Body of pancreas (tissue), 4 donors: ENCODE results near the gene ACSF3. TPM values are rescaled to one million over a fixed set of nuclear protein-coding genes. Genes with fewer than 3 reads are reported as not detected.

Source experiments
- ATAC-seq: fragments of 150-250 bp; one replicate; pipeline ENCODE4 v1.9.1; 2016
- DNase-seq, 4 donors: peaks; one replicate each; pipeline ENCODE4 v3.0.0-alpha.2; 2019
- H3K27ac ChIP-seq, 4 donors: fragments of 200-600 bp; sonication (generic); 1 replicate in 3 of 4; 2 replicates in 1 of 4; pipeline versions ENCODE4 v1.5.1 to v1.6.1; 2016 to 2019; ENCODE audit warnings: mild to moderate bottlenecking in 1 of 4, mixed read lengths in 1 of 4, moderate library complexity in 1 of 4
- H3K27me3 ChIP-seq, 2 donors: fragments of 200-600 bp; sonication (generic); one replicate each; pipeline ENCODE4 v1.6.0; 2016; ENCODE audit warnings: mild to moderate bottlenecking in 1 of 2
- H3K36me3 ChIP-seq, 2 donors: fragments of 200-600 bp; sonication (generic); replicated peaks in 1 of 2; 2 replicates each; pipeline ENCODE4 v1.5.1; 2016; ENCODE audit warnings: low read depth in 2 of 2; ENCODE audit not compliant: insufficient read depth in 1 of 2
- H3K4me1 ChIP-seq: fragments of 200-600 bp; sonication (generic); one replicate; pipeline ENCODE4 v1.6.0; 2016
- H3K4me3 ChIP-seq, 2 donors: fragments of 200-600 bp; sonication (generic); 1 replicate in 1 of 2; 2 replicates in 1 of 2; pipeline ENCODE4 v1.5.1; 2016 to 2019
- H3K9me3 ChIP-seq, 3 donors: fragments of 200-600 bp; sonication (generic); 1 replicate in 2 of 3; 2 replicates in 1 of 3; pipeline ENCODE4 v1.5.1; 2016
- POLR2A ChIP-seq, 3 donors: fragments of 450-650 bp; IDR thresholded peaks; one replicate each; pipeline ENCODE4 v1.6.1; 2016; ENCODE audit warnings: antibody characterized with exemption in 3 of 3, mild to moderate bottlenecking in 2 of 3
- WGBS, 2 donors: methylation state at CpG; one replicate each; pipeline ENCODE4 v1.1.5; 2017; 5-methylcytosine and 5-hydroxymethylcytosine counted together
- intact Hi-C: fragments of 100-400 bp; cut with DNase I; formaldehyde crosslinking; loops from one replicate; pipeline ENCODE4 v1.15.1; 2023
- total RNA-seq, 2 donors: library from RNA; depleted of rRNA; stranded (reverse); fragments of >200 nt; gene quantifications; one replicate each; pipeline ENCODE4 v1.1.0, GENCODE V29; 2016
- TF ChIP-seq, protein P1 (sequence below), 7 experiments: fragments of 450-650 bp in 4 of 7; fragments of 200-600 bp in 3 of 7; sonication (generic) in 3 of 7; IDR thresholded peaks; one replicate each; pipeline ENCODE4 v1.5.1; 2016 to 2019; ENCODE audit warnings: antibody characterized with exemption in 7 of 7

ACSF3 gene
- total RNA-seq, 2 donors from 2014 or later = 22.1 to 48.8 TPM

DNA sequence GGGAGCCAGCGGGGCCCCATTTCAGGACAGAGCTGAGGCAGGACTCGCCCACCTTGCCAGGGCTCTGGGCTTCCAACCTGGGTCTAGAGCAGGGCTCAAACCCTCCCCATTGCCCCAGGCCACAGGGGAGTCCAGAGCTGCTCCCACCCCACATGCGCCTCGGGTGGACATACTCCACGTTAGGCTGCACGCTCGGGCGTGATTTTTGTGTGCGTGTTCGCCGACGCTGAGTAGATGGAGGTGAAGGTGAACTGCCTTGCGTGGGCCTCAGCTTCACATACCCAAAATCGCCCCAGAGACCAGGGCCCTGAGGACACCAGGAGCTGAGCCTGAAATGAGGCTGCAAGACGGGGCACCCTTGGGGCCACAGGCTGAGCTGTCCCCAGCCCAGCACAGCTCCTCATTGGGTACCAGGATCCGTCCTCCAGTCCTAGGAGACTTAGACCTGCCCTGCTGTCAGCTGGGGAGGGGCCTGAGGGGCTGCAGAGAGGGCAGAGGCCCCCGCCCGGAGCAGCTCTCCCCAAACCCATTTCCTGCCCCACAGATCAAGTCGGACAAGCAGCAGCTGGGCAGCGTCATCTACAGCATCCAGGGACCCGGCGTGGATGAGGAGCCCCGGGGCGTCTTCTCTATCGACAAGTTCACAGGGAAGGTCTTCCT, 86.1 kb downstream of the ACSF3 start:
- 76 to 86% methylated on average over 15 to 23 of the region's 25 CpGs for WGBS, 2 donors
- intact Hi-C loops = no loop called here
- H3K27me3 ChIP-seq = no peaks in the 10 kb centered on the region
- no peak for ATAC-seq
- no peaks in the 10 kb centered on the region for H3K4me1 ChIP-seq
- H3K4me3 ChIP-seq = no peak overlapping the region
- H3K36me3 ChIP-seq = no peaks in the 10 kb centered on the region
- TF ChIP-seq, protein P1, sequence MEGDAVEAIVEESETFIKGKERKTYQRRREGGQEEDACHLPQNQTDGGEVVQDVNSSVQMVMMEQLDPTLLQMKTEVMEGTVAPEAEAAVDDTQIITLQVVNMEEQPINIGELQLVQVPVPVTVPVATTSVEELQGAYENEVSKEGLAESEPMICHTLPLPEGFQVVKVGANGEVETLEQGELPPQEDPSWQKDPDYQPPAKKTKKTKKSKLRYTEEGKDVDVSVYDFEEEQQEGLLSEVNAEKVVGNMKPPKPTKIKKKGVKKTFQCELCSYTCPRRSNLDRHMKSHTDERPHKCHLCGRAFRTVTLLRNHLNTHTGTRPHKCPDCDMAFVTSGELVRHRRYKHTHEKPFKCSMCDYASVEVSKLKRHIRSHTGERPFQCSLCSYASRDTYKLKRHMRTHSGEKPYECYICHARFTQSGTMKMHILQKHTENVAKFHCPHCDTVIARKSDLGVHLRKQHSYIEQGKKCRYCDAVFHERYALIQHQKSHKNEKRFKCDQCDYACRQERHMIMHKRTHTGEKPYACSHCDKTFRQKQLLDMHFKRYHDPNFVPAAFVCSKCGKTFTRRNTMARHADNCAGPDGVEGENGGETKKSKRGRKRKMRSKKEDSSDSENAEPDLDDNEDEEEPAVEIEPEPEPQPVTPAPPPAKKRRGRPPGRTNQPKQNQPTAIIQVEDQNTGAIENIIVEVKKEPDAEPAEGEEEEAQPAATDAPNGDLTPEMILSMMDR (IDR thresholded peaks at IDR 0.05) = no peak
- no peak for TF ChIP-seq POLR2A (IDR thresholded peaks at IDR 0.05)
- no peak overlapping the region for H3K27ac ChIP-seq
- no peak for DNase-seq
- H3K9me3 ChIP-seq = no peaks in the 10 kb centered on the region

- no peaks in the 10 kb centered on the region for H3K36me3 ChIP-seq
- intact Hi-C loops = no loop called here
- DNase-seq (no peak), ATAC-seq (no peak)
- WGBS, 2 donors = 19 to 26% methylated on average over 13 of the region's 13 CpGs
- TF ChIP-seq POLR2A (IDR thresholded peaks at IDR 0.05) = no peak
- TF ChIP-seq, protein P1 (IDR thresholded peaks at IDR 0.05) = no peak
- H3K27me3 ChIP-seq = no peaks in the 10 kb centered on the region
- H3K4me1 ChIP-seq = no peaks in the 10 kb centered on the region
- H3K27ac ChIP-seq = no peak overlapping the region
- no peaks in the 10 kb centered on the region for H3K9me3 ChIP-seq
- H3K4me3 ChIP-seq = no peak overlapping the region
These were observed 89.8 kb downstream of the ACSF3 start for GRCh38 chr16:89183463-89183862.

GRCh38 chr16:89183975-89184676, 90.5 kb downstream of the ACSF3 start:
- no peaks in the 10 kb centered on the region for H3K27me3 ChIP-seq
- no peaks in the 10 kb centered on the region for H3K9me3 ChIP-seq
- H3K4me3 ChIP-seq = no peak overlapping the region
- no peaks in the 10 kb centered on the region for H3K4me1 ChIP-seq
- no peak overlapping the region for H3K27ac ChIP-seq
- intact Hi-C loops = no loop called here
- DNase-seq (no peak), ATAC-seq (no peak)
- no peaks in the 10 kb centered on the region for H3K36me3 ChIP-seq
- 55 to 63% methylated on average over 13 to 24 of the region's 26 CpGs for WGBS, 2 donors
- TF ChIP-seq POLR2A (IDR thresholded peaks at IDR 0.05) = no peak
- TF ChIP-seq, protein P1 (IDR thresholded peaks at IDR 0.05) = no peak

DNA sequence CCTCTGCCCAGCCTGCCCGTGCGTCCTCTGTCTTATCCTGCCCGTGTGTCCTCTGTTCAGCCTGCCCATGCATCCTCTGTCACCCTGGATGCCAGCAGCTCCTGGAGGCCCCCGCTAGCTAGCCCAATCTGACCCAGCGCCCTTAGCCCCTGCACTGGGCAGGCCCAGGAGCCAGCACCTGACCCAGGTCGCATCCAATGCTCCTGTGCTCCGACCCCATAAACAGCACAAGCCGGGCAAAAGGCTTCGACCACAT, 91.0 kb downstream of the ACSF3 start:
- Histone ChIP-seq H3K4me1 (no peaks in the 10 kb centered on the region), H3K4me3 (no peak overlapping the region), H3K36me3 (no peaks in the 10 kb centered on the region), H3K27ac (no peak overlapping the region), H3K27me3 (no peaks in the 10 kb centered on the region), H3K9me3 (no peaks in the 10 kb centered on the region)
- TF ChIP-seq, protein P1 (IDR thresholded peaks at IDR 0.05) = no peak
- no peak for TF ChIP-seq POLR2A (IDR thresholded peaks at IDR 0.05)
- ATAC-seq (no peak), DNase-seq (no peak)
- 65 to 69% methylated on average over 7 to 9 of the region's 9 CpGs for WGBS, 2 donors
- intact Hi-C loops = no loop called here
